GM18511 (cell line): ENCODE measurements around the gene PRMT3.
"Not testable (repeated sequence)": the region's sequence is repeated elsewhere in the genome, so short reads cannot be mapped to it uniquely, and the experiment has no call there.

Source experiments
- ATAC-seq: cut with Tn5 transposase; IDR thresholded peaks from one replicate; pipeline ENCODE4 v1.9.1; 2021; ENCODE audit warnings: mild to moderate bottlenecking, moderate library complexity; ENCODE audit not compliant: unreplicated experiment

PRMT3 gene

DNA sequence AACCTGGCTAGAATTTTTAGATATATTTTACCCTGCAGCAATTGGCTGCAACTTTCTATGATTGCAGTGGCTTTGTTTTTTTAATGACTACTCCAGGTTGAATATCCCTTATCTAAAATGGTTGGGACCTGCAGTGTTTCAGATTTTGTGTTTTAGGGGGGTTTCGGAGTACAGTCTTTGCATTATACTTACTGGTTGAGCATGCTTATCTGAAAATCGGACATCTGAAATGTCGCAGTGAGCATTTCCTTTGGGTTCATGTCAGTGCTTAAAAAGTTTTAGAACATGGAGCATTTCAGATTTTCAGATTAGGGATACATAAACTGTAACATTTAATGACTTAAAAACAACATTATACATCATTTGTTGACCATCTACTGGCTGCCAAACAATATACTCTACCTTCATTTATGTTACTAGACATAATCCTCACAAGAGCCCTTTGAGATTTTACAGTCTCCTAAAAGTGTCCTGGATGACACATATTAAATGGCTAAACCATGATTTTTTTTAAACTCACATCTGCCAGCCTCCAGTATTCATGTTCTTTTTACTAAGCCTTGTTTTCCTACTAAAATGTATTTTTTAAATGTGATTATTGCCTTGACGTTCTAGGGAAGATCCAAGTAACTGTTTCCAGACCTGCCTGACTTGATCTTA lies 66.3 kb downstream of the PRMT3 start:
- no peak for ATAC-seq

DNA sequence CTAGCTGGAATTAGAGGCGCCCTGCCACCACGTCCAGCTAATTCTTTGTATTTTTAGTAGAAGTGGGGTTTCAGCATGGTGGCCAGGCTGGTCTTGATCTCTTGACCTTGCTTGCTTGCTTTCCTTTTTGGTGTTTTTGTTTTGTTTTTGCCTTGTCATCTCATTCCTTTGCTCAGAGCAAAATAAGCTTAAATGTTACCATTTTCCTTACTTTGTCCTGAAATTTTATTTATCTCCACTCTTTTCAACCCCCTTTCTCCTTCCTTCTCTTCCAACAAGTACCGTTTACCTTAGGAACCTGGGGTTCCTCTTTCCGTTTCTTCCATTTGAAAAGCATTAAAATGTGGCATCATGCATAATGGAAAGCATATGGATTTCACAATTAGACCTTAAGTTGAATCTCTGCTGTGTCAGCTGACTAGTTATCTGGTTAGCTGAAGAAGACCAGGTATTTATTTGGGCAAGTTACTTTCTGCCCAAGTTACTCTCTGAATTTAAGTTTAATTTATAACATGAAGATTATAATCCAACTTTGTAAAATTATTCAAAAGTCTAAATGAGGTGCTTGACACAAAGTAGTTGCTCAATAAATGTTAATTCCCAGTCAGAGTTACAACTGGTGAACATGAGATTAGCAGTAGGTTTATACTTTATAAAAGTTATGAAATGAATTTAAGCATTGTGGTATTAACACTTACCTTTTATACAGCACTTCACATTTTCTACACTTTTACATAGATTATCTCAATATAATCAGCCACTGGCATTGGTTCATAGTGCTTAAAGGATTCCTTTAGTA lies 69.7 kb downstream of the PRMT3 start:
- no peak for ATAC-seq

- ATAC-seq = no peak
Measured at GRCh38 chr11:20457934-20458680, 70.6 kb downstream of the PRMT3 start.

- no peak for ATAC-seq
Measured at GRCh38 chr11:20458905-20459632, 71.6 kb downstream of the PRMT3 start.

DNA sequence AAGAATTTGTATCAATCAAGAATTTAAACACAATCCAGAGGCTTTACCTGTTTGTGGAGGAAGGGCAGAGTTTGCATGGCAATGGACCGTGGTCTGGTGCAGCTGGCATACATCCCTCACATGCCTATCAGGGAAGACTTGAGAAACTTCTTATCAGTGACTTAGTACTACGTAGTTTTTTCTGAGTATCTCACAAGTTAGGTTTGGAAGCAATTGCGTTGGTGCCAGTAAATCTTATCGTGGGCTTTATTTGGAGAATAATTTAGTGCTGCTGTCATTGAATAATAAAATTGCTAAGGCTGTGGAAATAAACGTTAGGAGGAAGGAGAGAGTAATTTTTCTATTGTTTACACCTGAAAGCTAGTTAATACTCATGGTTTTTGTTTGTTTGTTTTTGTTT lies 72.3 kb downstream of the PRMT3 start:
- ATAC-seq = no peak

DNA sequence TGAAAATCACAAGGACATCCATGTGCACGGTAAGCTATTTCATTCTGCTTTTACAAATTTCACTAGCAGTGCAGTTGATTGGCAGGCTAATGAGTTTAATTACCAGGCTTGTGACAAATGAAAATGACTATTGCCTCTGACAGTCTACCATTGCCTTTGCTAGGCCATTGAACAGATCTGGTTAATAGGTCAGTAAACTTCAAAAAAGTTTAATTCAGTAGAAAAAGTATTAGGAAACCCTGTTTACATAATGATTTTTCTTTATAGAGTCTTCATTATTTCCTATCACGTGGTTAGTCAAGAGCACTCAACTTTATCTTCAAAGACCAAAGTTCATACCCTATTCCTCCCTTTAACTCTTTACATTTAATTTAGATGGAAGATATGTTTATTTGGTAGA lies 77.0 kb downstream of the PRMT3 start:
- ATAC-seq = no peak

- no peak for ATAC-seq
Measured at GRCh38 chr11:20467487-20468185, 80.1 kb downstream of the PRMT3 start.

DNA sequence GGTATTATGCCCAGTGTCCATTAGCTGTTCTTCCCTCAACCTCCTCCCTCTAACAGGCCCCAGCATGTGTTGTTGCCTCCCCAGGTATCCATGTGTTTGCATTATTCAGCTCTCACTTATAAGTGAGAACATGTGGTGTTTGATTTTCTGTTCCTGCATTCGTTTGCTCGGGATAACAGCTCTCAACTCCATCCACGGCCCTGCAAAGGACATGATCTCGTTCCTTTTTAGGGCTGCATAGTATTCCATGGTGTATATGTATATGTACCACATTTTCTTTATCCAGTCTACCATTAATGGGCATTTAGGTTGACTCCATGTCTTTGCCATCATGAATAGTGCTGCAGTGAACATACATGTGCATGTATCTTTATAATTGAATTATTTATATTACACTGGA lies 82.8 kb downstream of the PRMT3 start:
- ATAC-seq = no peak

DNA sequence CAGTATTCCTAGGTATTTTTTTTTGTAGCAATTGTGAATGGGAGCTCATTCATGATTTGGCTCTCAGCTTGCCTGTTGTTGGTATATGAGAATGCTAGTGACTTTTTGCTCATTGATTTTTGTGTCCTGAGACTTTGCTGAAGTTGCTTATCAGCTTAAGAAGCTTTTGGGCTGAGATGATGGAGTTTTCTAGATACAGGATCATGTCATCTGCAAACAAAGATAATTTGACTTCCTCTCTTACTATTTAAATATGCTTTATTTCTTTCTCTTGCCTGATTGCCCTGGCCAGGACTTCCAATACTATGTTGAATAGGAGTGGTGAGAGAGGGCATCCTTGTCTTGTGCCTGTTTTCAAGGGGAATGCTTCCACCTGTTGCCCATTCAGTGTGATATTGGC lies 84.4 kb downstream of the PRMT3 start:
- not testable (repeated sequence) for ATAC-seq

- peak; percentile 22 for ATAC-seq
Measured at GRCh38 chr11:20474176-20474881, 86.8 kb downstream of the PRMT3 start.

- peak; percentile 74 for ATAC-seq
Measured at GRCh38 chr11:20474882-20475517, 87.5 kb downstream of the PRMT3 start.

- ATAC-seq = no peak
Measured at GRCh38 chr11:20477418-20478090, 90.0 kb downstream of the PRMT3 start.

DNA sequence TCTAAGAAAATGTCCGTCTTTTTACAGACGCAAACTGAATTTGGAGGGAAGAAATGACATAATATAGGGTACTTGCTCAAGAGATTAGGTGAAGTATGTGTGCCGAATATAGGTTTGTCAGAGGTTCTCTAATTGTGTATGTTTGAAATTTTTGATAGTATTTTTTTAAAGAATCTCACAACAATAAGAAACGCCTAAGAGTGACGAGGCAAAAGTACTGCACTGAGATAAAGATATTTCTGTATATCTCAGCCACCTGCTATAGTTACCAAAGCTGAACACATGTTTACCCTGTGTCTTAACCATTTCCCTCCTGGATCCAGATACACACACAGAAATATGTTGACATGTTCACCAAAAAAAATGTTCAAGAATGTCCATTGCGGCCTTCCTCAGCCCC lies 92.0 kb downstream of the PRMT3 start:
- ATAC-seq = no peak

GRCh38 chr11:20483931-20484330 lies 96.4 kb downstream of the PRMT3 start:
- ATAC-seq = no peak

GRCh38 chr11:20484416-20484815 lies 96.9 kb downstream of the PRMT3 start:
- ATAC-seq = not testable (repeated sequence)

DNA sequence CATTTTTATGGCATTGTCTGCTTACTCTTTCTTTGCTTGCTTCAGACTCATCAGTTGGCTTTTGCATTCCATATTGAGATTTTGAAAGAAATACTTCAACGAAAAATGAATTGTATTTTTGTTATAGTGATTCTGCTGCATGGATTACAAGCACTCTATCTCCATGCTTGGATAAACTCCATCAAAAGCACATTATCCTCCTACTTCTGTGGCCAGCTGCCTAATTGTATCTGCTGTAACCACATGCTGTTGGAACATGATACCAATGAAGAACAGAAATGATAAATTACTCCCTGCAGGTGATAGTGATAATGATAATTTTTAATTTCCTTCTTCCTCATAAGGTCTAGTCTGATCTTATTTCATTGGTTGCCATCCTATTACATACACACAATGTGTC lies 100.8 kb downstream of the PRMT3 start:
- ATAC-seq = no peak

- ATAC-seq = peak; percentile 85
Measured at GRCh38 chr11:20489948-20490347, 102.4 kb downstream of the PRMT3 start.

DNA sequence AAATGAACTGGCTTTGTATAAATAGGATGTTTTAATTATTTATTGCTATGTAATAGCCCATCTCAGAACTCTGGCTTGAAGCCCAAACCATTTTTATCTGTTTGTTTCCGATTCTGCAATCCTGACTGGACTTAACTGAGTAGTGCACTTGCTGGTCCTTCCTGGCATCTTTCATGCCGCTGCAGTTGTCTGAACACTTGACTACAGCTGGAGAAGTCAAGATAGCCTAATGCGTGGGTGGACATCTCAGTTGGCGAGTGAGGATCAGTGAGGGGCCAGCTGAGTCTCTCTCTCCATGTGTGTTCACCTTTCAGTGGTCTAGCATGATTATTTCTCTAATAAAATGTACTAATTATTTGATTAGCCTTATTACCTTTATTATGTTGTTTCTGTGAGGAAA lies 105.8 kb downstream of the PRMT3 start:
- ATAC-seq = no peak
